Non-pigmented ciliary epithelial cell (primary cell): ENCODE measurements around the gene COL20A1.

Source experiments
- DNase-seq: peaks from one replicate; pipeline ENCODE4 v3.0.0-alpha.2; 2010; ENCODE audit warnings: low read depth

The COL20A1 gene

GRCh38 chr20:63321148-63321831 lies 28.3 kb downstream of the COL20A1 start:
- DNase-seq = no peak

- DNase-seq = no peak
These were observed 29.4 kb downstream of the COL20A1 start for GRCh38 chr20:63322146-63322932.

GRCh38 chr20:63322933-63323273 lies 29.9 kb downstream of the COL20A1 start:
- no peak for DNase-seq

GRCh38 chr20:63323357-63323981 lies 30.5 kb downstream of the COL20A1 start:
- DNase-seq = no peak

- no peak for DNase-seq
These were observed 32.1 kb downstream of the COL20A1 start for GRCh38 chr20:63325021-63325471.

GRCh38 chr20:63325554-63326313 lies 32.7 kb downstream of the COL20A1 start:
- DNase-seq = no peak

GRCh38 chr20:63326314-63327230 lies 33.6 kb downstream of the COL20A1 start:
- DNase-seq = no peak

GRCh38 chr20:63327231-63327745 lies 34.3 kb downstream of the COL20A1 start:
- no peak for DNase-seq

GRCh38 chr20:63328026-63328700 lies 35.2 kb downstream of the COL20A1 start:
- no peak for DNase-seq

GRCh38 chr20:63328718-63329275 lies 35.8 kb downstream of the COL20A1 start:
- no peak for DNase-seq

- DNase-seq = no peak
These were observed 36.5 kb downstream of the COL20A1 start for GRCh38 chr20:63329331-63330083.

- DNase-seq = no peak
These were observed 37.2 kb downstream of the COL20A1 start for GRCh38 chr20:63330084-63330760.

- DNase-seq = no peak
These were observed 38.0 kb downstream of the COL20A1 start for GRCh38 chr20:63330940-63331339.

- DNase-seq = no peak
These were observed 38.9 kb downstream of the COL20A1 start for GRCh38 chr20:63331741-63332400.

- no peak for DNase-seq
These were observed 39.7 kb downstream of the COL20A1 start for GRCh38 chr20:63332488-63333240.

GRCh38 chr20:63333241-63333836 lies 40.4 kb downstream of the COL20A1 start:
- DNase-seq = no peak

- DNase-seq = no peak
These were observed 41.4 kb downstream of the COL20A1 start for GRCh38 chr20:63334356-63334755.
